CD14-positive monocyte (primary cell): ENCODE measurements around the gene RBM15. TPM values are rescaled to one million over a fixed set of nuclear protein-coding genes. Genes with fewer than 3 reads are reported as not detected.

ENCODE experiments used
- DNase-seq, 3 donors: peaks; one replicate each; pipeline ENCODE4 v3.0.0-alpha.2; 2011 to 2022
- H2AFZ ChIP-seq: 2 replicates; pipeline ENCODE4 v1.6.0; 2012; ENCODE audit warnings: mild to moderate bottlenecking, low read depth, low read length, inconsistent platforms; ENCODE audit not compliant: insufficient read depth, poor library complexity, severe bottlenecking
- H3K27ac ChIP-seq, 2 donors: 1 replicate in 1 of 2; 2 replicates in 1 of 2; pipeline ENCODE4 v1.5.1; 2012 to 2013; ENCODE audit warnings: low read length in 2 of 2, control low read depth in 1 of 2, inconsistent platforms in 1 of 2, low read depth in 1 of 2, mild to moderate bottlenecking in 1 of 2
- H3K27me3 ChIP-seq, 2 donors: one replicate each; pipeline versions ENCODE4 v1.6.0 to v1.6.1; 2011 to 2013; ENCODE audit warnings: low read length in 2 of 2; ENCODE audit not compliant: control insufficient read depth in 2 of 2, insufficient read depth in 2 of 2
- H3K36me3 ChIP-seq, 2 donors: replicated peaks in 1 of 2; 1 replicate in 1 of 2; 2 replicates in 1 of 2; pipeline versions ENCODE4 v1.5.1 to v1.6.1; 2012 to 2013; ENCODE audit warnings: low read length in 2 of 2, control low read depth in 1 of 2, inconsistent platforms in 1 of 2, mild to moderate bottlenecking in 1 of 2; ENCODE audit not compliant: insufficient read depth in 2 of 2, control insufficient read depth in 1 of 2
- H3K4me1 ChIP-seq, 2 donors: 1 replicate in 1 of 2; 2 replicates in 1 of 2; pipeline versions ENCODE4 v1.5.1 to v1.6.1; 2012 to 2013; ENCODE audit warnings: low read length in 2 of 2, control low read depth in 1 of 2, inconsistent platforms in 1 of 2, mild to moderate bottlenecking in 1 of 2, moderate library complexity in 1 of 2; ENCODE audit not compliant: insufficient read depth in 2 of 2, control insufficient read depth in 1 of 2
- H3K4me2 ChIP-seq: replicated peaks from 2 replicates; pipeline ENCODE3; 2012; ENCODE audit warnings: low read length, moderate library complexity, mild to moderate bottlenecking; ENCODE audit not compliant: poor library complexity, severe bottlenecking; ENCODE audit errors: extremely low read depth
- H3K4me3 ChIP-seq, 3 experiments: fragments of 200-600 bp in 1 of 3; sonication (generic) in 1 of 3; replicated peaks in 1 of 3; 1 replicate in 2 of 3; 2 replicates in 1 of 3; pipeline ENCODE4 v1.5.1; 2011 to 2013; ENCODE audit warnings: low read length in 3 of 3, mild to moderate bottlenecking in 3 of 3, control low read depth in 2 of 3, low read depth in 2 of 3, inconsistent platforms in 1 of 3, moderate library complexity in 1 of 3
- H3K79me2 ChIP-seq: 2 replicates; pipeline ENCODE4 v1.6.0; 2012; ENCODE audit warnings: mild to moderate bottlenecking, control low read depth, inconsistent platforms, low read length, moderate library complexity; ENCODE audit not compliant: insufficient read depth
- H3K9ac ChIP-seq: 2 replicates; pipeline ENCODE4 v1.6.0; 2017; ENCODE audit warnings: low read length, mild to moderate bottlenecking; ENCODE audit not compliant: insufficient read depth, poor library complexity, severe bottlenecking
- H3K9me3 ChIP-seq, 2 donors: replicated peaks in 1 of 2; 1 replicate in 1 of 2; 2 replicates in 1 of 2; pipeline versions ENCODE4 v1.5.1 to v1.6.1; 2012 to 2013; ENCODE audit warnings: low read length in 2 of 2, control low read depth in 1 of 2; ENCODE audit not compliant: control insufficient read depth in 1 of 2, insufficient read depth in 1 of 2
- H4K20me1 ChIP-seq: 2 replicates; pipeline ENCODE4 v1.6.0; 2012; ENCODE audit warnings: mild to moderate bottlenecking, low read length, control low read depth, moderate library complexity; ENCODE audit not compliant: insufficient read depth
- H3K27ac Mint-ChIP-seq, 7 donors: one replicate each; pipeline ENCODE4 v1.8.0; 2020; ENCODE audit warnings: mild to moderate bottlenecking in 7 of 7, mixed read lengths in 7 of 7, moderate library complexity in 6 of 7, inconsistent platforms in 2 of 7
- H3K27me3 Mint-ChIP-seq, 3 donors: one replicate each; pipeline ENCODE4 v1.8.0; 2021 to 2022; ENCODE audit warnings: low read depth in 3 of 3, mild to moderate bottlenecking in 3 of 3, mixed read lengths in 3 of 3, moderate library complexity in 3 of 3, inconsistent platforms in 1 of 3
- H3K36me3 Mint-ChIP-seq, 2 donors: one replicate each; pipeline ENCODE4 v1.8.0; 2020; ENCODE audit warnings: mixed read lengths in 2 of 2, inconsistent platforms in 1 of 2, mild to moderate bottlenecking in 1 of 2
- H3K4me1 Mint-ChIP-seq: one replicate; pipeline ENCODE4 v1.8.0; 2020; ENCODE audit warnings: mild to moderate bottlenecking, mixed read lengths
- H3K4me3 Mint-ChIP-seq, 2 donors: one replicate each; pipeline ENCODE4 v1.8.0; 2020; ENCODE audit warnings: mild to moderate bottlenecking in 2 of 2, mixed read lengths in 2 of 2, moderate library complexity in 1 of 2
- H3K9me3 Mint-ChIP-seq, 7 donors: one replicate each; pipeline ENCODE4 v1.8.0; 2020 to 2022; ENCODE audit warnings: mixed read lengths in 7 of 7, mild to moderate bottlenecking in 6 of 7, moderate library complexity in 6 of 7, inconsistent platforms in 2 of 7
- WGBS: methylation state at CpG from one replicate; pipeline ENCODE4 v1.1.5; 2013; ENCODE audit warnings: missing lambda C conversion rate; ENCODE audit not compliant: insufficient coverage; 5-methylcytosine and 5-hydroxymethylcytosine counted together
- intact Hi-C, 2 donors: fragments of 100-400 bp; cut with micrococcal nuclease; formaldehyde crosslinking; loops; one replicate each; pipeline versions ENCODE4 v1.15.0 to v1.15.1; 2023
- polyA plus RNA-seq, 3 donors: library from polyadenylated mRNA; depleted of rRNA in 1 of 3; unstranded in 2 of 3; stranded (reverse) in 1 of 3; fragments of 300-500 nt in 2 of 3; fragments of >200 nt in 1 of 3; fragmentation: Illumina TruSeq in 2 of 3; gene quantifications; 1 replicate in 2 of 3; 2 replicates in 1 of 3; pipeline ENCODE4 v1.2.3, GENCODE V29; 2012 to 2021
- TF ChIP-seq, protein P1 (sequence below): fragments of 200-600 bp; IDR thresholded peaks from one replicate; pipeline ENCODE4 v1.8.0; 2022; ENCODE audit warnings: antibody characterized with exemption, mild to moderate bottlenecking

RBM15 gene
- polyA plus RNA-seq, 3 donors = 6.7 to 16.8 (median 7.5) TPM

DNA sequence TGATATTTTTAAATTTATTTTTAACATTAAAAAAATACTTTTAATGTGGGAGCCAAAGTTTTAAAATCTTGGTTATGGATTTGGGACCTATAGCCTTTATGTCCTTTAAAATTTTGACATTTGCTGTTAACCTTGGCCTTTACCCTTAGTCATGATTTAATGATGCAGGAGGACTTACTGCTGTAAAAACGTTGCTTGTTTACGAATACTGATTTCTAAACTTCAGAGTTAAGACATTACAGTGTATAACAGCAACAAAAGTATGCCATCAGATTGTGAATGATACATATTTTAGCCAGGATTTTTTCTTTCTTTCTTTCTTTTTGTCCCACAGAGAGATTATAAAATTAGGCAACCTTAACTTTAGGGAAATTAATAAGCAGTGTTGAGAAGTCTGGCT is 8.9 kb downstream of the RBM15 start:
- peaks cover 12 to 34% of the 10 kb centered on the region in 2 donors for H3K4me1 ChIP-seq
- peaks cover 32 to 64% of the 10 kb centered on the region in 2 donors for H3K36me3 ChIP-seq
- peak overlapping the region in 1 of 2 donors; percentile 39 for H3K27ac ChIP-seq
- DNase-seq = no peak
- no peak overlapping the region for H3K4me3 ChIP-seq
- H3K27me3 Mint-ChIP-seq = no peaks in the 10 kb centered on the region
- peaks cover 45 to 50% of the 10 kb centered on the region in 2 donors for H3K36me3 Mint-ChIP-seq
- no peak overlapping the region for H3K4me3 Mint-ChIP-seq
- intact Hi-C loops = no loop called here
- H4K20me1 ChIP-seq = peaks cover 62% of the 10 kb centered on the region
- H3K9me3 ChIP-seq = no peaks in the 10 kb centered on the region
- no peaks in the 10 kb centered on the region for H3K9me3 Mint-ChIP-seq
- H3K27ac Mint-ChIP-seq = peak overlapping the region in 1 of 7 donors; percentile 47
- peaks cover 54% of the 10 kb centered on the region for H3K4me1 Mint-ChIP-seq
- no peaks in the 10 kb centered on the region for H3K27me3 ChIP-seq
- TF ChIP-seq, protein P1, sequence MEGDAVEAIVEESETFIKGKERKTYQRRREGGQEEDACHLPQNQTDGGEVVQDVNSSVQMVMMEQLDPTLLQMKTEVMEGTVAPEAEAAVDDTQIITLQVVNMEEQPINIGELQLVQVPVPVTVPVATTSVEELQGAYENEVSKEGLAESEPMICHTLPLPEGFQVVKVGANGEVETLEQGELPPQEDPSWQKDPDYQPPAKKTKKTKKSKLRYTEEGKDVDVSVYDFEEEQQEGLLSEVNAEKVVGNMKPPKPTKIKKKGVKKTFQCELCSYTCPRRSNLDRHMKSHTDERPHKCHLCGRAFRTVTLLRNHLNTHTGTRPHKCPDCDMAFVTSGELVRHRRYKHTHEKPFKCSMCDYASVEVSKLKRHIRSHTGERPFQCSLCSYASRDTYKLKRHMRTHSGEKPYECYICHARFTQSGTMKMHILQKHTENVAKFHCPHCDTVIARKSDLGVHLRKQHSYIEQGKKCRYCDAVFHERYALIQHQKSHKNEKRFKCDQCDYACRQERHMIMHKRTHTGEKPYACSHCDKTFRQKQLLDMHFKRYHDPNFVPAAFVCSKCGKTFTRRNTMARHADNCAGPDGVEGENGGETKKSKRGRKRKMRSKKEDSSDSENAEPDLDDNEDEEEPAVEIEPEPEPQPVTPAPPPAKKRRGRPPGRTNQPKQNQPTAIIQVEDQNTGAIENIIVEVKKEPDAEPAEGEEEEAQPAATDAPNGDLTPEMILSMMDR = no peak
- peaks cover 100% of the 10 kb centered on the region for H3K79me2 ChIP-seq
- H3K4me2 ChIP-seq = no peak overlapping the region
- H2AFZ ChIP-seq = no peak overlapping the region
- no CpG with 5 or more reads among the region's 2 CpGs for WGBS
- no peak overlapping the region for H3K9ac ChIP-seq

GRCh38 chr1:110348771-110349170 is 9.6 kb downstream of the RBM15 start:
- TF ChIP-seq, protein P1 = no peak
- peaks cover 41 to 53% of the 10 kb centered on the region in 2 donors for H3K36me3 Mint-ChIP-seq
- Histone ChIP-seq H4K20me1 (peaks cover 55% of the 10 kb centered on the region), H3K36me3 (peaks cover 32 to 64% of the 10 kb centered on the region in 2 donors), H3K27ac (peak overlapping the region in 1 of 2 donors; percentile 39), H3K4me2 (no peak overlapping the region), H3K27me3 (no peaks in the 10 kb centered on the region), H3K79me2 (peaks cover 100% of the 10 kb centered on the region), H3K4me1 (peaks cover 11 to 26% of the 10 kb centered on the region in 2 donors), H2AFZ (no peak overlapping the region), H3K9ac (no peak overlapping the region), H3K9me3 (no peaks in the 10 kb centered on the region), H3K4me3 (no peak overlapping the region)
- no peak for DNase-seq
- H3K27ac Mint-ChIP-seq = peak overlapping the region in 1 of 7 donors; percentile 60
- intact Hi-C loops = no loop called here
- H3K27me3 Mint-ChIP-seq = no peaks in the 10 kb centered on the region
- H3K9me3 Mint-ChIP-seq = no peaks in the 10 kb centered on the region
- H3K4me3 Mint-ChIP-seq = no peak overlapping the region
- H3K4me1 Mint-ChIP-seq = peaks cover 49% of the 10 kb centered on the region
